H1 (cell line): ENCODE measurements around the gene INPP5A.

Experiments
- BACH1 ChIP-seq: IDR thresholded peaks from 2 replicates; pipeline ENCODE4 v1.6.1; 2012; ENCODE audit warnings: low read length, improper control_type of control experiment
- CEBPB ChIP-seq: IDR thresholded peaks from 2 replicates; pipeline ENCODE4 v1.6.1; 2012; ENCODE audit warnings: low read depth, low read length
- EP300 ChIP-seq, 2 experiments: IDR thresholded peaks; 1 replicate in 1 of 2; 2 replicates in 1 of 2; pipeline ENCODE4 v1.6.1; 2011 to 2012; ENCODE audit warnings: low read depth in 2 of 2, low read length in 2 of 2, mild to moderate bottlenecking in 2 of 2, borderline replicate concordance in 1 of 2, inconsistent platforms in 1 of 2, moderate library complexity in 1 of 2
- POLR2A ChIP-seq, 2 experiments: IDR thresholded peaks; 1 replicate in 1 of 2; 2 replicates in 1 of 2; pipeline ENCODE4 v1.6.1; 2011; ENCODE audit warnings: low read depth in 2 of 2, low read length in 2 of 2, mild to moderate bottlenecking in 2 of 2; ENCODE audit errors: control extremely low read depth in 1 of 2
- RNF2 ChIP-seq: fragments of 200-900, 300-1000 bp; sonication (generic); IDR thresholded peaks from 2 replicates; pipeline ENCODE4 v1.7.1; 2016; ENCODE audit warnings: borderline replicate concordance, low read depth, mild to moderate bottlenecking, antibody characterized with exemption, low read length; ENCODE audit not compliant: poor library complexity, severe bottlenecking; ENCODE audit errors: missing control alignments
- TF ChIP-seq, protein P1 (sequence below), 3 experiments: IDR thresholded peaks; 1 replicate in 2 of 3; 2 replicates in 1 of 3; pipeline versions ENCODE4 v1.5.1 to v1.6.1; 2011; ENCODE audit warnings: low read length in 3 of 3, mild to moderate bottlenecking in 3 of 3, inconsistent platforms in 2 of 3, low read depth in 1 of 3, moderate library complexity in 1 of 3; ENCODE audit not compliant: insufficient read depth in 1 of 3; ENCODE audit errors: control extremely low read depth in 1 of 3

DNA sequence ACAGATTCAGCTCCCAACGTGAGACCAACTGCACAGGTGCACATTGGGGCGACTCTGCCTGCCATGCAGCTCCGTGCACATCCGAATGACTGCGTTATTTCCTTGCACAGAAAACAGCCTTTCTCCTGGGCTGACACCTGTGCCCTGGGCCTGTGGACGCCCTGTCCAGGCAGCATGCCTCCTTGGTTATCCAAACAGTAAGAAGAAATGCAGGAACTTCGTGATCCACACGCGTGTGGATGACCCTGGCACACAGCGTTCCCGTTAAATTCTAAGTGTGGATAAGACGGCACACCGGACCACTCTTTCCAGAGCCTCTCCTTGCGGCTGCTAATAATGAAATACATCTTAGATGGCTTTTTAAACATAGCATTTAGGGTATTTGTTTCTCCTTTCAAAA is 208.8 kb downstream of the INPP5A start:
- TF ChIP-seq, protein P1, sequence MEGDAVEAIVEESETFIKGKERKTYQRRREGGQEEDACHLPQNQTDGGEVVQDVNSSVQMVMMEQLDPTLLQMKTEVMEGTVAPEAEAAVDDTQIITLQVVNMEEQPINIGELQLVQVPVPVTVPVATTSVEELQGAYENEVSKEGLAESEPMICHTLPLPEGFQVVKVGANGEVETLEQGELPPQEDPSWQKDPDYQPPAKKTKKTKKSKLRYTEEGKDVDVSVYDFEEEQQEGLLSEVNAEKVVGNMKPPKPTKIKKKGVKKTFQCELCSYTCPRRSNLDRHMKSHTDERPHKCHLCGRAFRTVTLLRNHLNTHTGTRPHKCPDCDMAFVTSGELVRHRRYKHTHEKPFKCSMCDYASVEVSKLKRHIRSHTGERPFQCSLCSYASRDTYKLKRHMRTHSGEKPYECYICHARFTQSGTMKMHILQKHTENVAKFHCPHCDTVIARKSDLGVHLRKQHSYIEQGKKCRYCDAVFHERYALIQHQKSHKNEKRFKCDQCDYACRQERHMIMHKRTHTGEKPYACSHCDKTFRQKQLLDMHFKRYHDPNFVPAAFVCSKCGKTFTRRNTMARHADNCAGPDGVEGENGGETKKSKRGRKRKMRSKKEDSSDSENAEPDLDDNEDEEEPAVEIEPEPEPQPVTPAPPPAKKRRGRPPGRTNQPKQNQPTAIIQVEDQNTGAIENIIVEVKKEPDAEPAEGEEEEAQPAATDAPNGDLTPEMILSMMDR (IDR thresholded peaks at IDR 0.05; ENCODE audit: control extremely low read depth in 1 of 3, insufficient read depth in 1 of 3, low read depth in 1 of 3, low read length in 3 of 3) = no peak
- TF ChIP-seq BACH1 (no peak), RNF2 (no peak), EP300 (IDR thresholded peaks at IDR 0.05; ENCODE audit: borderline replicate concordance in 1 of 2, low read depth in 2 of 2, low read length in 2 of 2) (no peak), CEBPB (no peak), POLR2A (IDR thresholded peaks at IDR 0.05; ENCODE audit: control extremely low read depth in 1 of 2, low read depth in 2 of 2, low read length in 2 of 2) (no peak)
